RPMI8226 (cell line): Measurements from ENCODE around the gene SASH3.
A peak's percentile ranks its signal among the peaks of the same experiment; 100 is the strongest.

Experiments used
- DNase-seq: peaks from one replicate; pipeline ENCODE4 v3.0.0-alpha.2; 2015

SASH3 gene

DNA sequence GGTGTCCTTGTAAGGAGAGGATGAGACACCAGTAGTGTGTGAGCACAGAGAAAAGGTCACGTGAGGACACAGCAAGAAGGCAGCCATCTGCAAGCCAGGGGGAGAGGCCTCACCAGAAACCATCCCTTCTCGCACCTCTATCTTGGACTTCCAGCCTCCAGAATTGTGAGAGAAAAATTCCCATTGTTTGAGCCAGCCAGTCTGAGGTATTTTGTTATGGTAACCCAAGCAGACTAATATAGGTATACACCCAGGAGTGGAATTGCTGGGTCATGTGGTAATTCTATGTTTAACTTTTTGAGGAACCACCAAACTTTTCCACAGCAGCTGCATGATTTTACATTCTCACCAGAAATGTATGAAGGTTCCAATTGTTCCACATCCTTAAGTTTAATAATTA is 38.4 kb downstream of the SASH3 start:
- no peak for DNase-seq

DNA sequence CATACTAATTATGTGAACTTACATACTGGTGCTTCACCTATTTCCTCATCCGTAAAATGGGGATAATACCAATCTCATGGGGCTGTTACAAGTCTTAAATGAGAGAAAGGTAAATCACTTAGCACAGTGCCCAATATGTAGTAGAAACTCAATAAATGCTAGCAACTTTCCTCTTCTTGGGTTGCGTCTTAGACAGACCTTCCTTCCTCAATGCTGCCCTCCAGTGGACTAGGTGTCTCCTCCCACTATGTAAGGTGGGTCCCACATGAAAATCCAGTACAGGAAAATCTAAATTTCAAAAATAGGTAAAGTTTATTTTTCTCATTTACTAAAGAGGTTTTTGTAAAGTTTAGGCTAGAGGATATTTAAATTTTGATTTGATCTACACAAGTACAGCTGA is 43.4 kb downstream of the SASH3 start:
- peak; percentile 67 for DNase-seq

- DNase-seq = no peak
These were observed 43.8 kb downstream of the SASH3 start for GRCh38 chrX:129823522-129823921.

GRCh38 chrX:129824620-129825019 is 44.9 kb downstream of the SASH3 start:
- DNase-seq = no peak

DNA sequence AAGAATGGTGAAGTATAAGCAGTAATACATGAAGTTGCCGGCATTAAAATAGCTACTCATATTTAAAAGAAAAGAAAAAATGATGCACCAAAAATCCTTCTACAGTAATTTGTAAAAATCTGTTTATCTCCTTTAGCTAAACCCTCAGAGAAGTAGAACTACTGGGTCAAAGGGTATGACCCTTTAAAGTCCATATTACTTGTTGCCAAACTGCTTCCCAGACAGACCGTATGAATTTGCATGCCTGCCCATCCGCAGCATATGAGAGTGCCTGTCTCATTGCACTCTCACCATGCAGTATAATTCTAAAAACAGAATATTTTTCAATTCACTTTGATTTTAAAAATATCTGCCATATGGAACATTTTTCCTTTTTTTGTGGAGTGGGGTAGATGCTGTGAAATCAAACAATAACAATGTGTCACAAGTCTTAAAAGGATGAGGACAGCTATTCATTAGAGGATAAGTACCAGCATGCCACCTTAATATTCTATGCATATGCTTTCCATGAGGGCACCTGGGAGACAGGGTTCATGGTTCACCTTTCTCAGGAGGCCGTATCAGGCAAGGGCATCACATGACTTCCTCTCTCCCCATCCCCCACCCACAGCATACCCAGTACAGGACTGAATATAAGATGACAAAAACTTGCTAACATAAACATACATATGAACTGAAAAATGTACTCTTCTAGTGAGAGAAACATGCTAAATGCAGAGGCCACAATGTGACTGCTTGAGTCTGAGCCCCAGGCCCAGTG is 46.2 kb downstream of the SASH3 start:
- DNase-seq = peak; percentile 16

- no peak for DNase-seq
These were observed 50.7 kb downstream of the SASH3 start for GRCh38 chrX:129830494-129830893.

DNA sequence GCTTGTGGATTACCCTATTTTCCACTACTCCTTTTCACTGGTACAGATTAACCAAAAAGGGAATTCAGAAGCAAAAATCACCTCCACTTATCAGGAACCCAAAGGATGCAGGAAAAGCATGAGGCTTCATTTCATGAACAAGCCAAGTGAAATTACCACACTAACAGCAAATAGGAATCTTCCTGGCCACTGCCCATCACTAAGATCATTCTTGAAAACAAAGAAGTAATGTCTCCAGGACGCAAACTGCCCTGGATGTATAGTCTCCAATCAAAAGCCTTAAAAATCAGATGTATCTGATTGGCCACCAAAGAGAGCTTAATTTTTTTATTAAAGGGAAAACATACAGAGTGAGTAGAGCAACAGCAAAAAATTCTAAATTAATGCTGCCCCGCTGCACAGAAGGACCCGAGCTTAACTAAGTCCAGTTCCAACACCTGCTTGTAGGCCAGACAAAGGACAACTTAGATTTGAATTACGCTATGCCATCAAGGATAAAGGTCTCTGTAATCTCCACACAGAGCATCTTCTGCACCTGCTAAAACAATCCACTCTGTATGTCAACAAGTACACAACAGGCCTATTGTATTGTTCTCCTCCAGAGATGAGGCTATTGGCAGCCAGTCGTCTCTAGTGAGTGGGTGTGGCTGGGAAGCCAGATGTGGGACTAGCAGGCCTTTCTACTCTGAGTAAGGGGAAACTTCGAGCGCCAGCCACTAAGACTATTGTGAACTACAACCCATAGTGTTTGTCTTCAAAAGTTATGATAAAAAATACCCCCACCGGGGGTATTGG is 51.5 kb downstream of the SASH3 start:
- no peak for DNase-seq

- no peak for DNase-seq
These were observed 53.6 kb downstream of the SASH3 start for GRCh38 chrX:129833153-129833990.

- no peak for DNase-seq
These were observed 57.1 kb downstream of the SASH3 start for GRCh38 chrX:129836827-129837226.

DNA sequence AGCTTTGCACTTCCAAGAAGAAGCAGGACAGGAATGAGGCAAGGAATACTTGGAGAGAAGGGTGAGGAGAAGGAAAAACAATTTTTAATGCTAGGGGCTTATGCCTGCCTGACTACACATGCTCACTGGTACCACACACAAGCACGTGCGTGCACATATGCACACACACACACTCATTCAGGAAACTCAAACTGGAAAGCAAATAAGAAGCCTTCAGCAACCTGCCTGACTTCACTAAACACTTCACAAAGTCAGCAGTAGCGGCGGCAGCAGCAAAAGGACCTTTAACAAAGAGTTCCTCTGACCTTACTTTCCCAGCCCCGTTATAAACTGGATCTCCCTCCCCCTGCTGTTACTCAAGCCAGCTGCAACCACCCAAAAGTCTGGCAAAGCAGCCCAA is 60.6 kb downstream of the SASH3 start:
- DNase-seq = no peak

DNA sequence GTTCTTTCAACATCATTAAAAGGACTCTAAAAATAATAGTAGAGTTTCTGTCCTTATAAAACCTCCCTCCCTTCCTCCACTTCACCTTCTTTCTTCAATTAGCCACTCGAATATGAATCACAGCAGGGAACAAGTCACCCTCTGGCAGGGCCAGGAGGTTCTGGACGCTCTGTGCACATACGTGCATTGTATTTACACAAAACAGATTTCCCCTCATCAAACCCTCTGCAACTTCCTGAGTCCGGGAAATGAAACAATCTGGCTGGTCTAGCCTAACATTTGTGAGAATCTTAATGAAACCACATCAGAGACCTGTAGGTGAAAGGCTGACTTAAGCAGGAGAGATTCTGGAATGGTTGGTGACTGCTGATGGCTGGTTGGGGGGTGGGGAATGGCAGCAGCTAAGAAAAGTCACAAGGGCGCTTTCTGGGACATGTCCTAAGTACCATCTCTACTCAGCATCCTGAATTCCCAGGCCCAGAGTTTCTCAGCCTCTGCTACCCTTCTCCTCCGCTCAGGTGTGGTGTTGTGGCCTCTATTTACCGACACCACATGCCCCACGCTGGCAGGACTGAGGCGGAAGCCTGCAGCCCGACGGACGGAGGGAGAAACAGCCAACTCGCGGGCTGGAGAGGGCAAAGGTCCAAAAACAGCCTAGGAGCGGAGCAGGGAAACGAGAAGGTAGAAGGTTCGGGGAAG is 62.9 kb downstream of the SASH3 start:
- peak; percentile 33 for DNase-seq

DNA sequence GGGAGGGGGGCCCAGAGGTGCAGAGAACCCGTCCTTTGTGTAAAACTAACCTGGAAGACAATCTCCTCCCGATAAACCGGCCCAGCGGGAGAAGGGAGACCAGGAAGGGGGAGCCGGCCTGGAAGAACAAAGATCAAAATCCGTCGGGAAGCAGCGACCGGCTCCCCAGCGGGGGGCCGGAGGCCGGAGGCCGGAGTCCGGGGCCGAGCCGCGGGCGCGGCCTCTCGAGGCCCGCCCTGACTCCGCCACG is 63.4 kb downstream of the SASH3 start:
- no peak for DNase-seq

GRCh38 chrX:129843459-129844306 is 63.9 kb downstream of the SASH3 start, which contains the start of gene ZDHHC9:
TSS of gene ZDHHC9 (minus strand) at chrX:129843886. CDS start at chrX:129841945, 1,941 bp downstream.
- peak; percentile 91 for DNase-seq
